ENCODE data around the gene AOAH.

DNA sequence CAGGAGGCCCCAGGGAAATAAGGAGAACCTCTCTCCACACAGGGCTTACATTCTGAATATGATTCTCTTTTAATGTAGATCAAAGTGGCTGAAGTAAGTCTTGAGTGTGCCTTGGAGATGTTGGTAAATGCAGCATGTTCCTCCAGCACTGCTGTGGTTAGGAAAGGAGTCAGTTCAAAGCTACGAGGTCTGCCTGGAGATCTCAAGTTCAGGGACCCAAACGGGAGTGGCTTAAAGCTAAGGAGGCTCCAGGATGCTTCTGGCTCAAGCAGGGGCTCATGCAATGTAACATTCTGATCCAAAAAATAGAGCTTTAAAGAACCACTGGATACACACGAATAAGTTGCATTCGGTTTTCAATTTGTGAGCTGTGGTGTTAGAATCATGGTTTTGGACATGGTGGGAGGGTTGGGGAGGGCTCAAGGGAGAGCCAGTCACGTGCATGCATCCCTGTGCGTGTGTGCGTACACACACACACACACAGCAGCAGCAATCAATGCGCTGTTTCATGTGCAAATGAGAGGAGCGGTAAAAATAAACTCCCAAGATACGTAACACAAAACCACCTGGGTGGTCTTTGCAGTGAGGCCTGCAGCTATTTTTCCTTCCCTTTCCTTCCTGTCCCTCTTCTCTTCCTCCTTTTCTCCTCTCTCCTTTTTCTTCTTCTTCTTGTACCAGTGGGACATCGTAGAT lies 70.5 kb downstream of the AOAH start:
- TF ChIP-seq RAD21 (IDR thresholded peaks at IDR 0.05; ENCODE audit: low read depth) = no peak
- TF ChIP-seq, protein P1, sequence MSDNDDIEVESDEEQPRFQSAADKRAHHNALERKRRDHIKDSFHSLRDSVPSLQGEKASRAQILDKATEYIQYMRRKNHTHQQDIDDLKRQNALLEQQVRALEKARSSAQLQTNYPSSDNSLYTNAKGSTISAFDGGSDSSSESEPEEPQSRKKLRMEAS (IDR thresholded peaks at IDR 0.05) = no peak; the same call in 1 of the 2 replicates
- TF ChIP-seq EP300 (IDR thresholded peaks at IDR 0.05; ENCODE audit: borderline replicate concordance) = no peak
- TF ChIP-seq CEBPB (IDR thresholded peaks at IDR 0.05) = no peak
- TF ChIP-seq, protein P2, sequence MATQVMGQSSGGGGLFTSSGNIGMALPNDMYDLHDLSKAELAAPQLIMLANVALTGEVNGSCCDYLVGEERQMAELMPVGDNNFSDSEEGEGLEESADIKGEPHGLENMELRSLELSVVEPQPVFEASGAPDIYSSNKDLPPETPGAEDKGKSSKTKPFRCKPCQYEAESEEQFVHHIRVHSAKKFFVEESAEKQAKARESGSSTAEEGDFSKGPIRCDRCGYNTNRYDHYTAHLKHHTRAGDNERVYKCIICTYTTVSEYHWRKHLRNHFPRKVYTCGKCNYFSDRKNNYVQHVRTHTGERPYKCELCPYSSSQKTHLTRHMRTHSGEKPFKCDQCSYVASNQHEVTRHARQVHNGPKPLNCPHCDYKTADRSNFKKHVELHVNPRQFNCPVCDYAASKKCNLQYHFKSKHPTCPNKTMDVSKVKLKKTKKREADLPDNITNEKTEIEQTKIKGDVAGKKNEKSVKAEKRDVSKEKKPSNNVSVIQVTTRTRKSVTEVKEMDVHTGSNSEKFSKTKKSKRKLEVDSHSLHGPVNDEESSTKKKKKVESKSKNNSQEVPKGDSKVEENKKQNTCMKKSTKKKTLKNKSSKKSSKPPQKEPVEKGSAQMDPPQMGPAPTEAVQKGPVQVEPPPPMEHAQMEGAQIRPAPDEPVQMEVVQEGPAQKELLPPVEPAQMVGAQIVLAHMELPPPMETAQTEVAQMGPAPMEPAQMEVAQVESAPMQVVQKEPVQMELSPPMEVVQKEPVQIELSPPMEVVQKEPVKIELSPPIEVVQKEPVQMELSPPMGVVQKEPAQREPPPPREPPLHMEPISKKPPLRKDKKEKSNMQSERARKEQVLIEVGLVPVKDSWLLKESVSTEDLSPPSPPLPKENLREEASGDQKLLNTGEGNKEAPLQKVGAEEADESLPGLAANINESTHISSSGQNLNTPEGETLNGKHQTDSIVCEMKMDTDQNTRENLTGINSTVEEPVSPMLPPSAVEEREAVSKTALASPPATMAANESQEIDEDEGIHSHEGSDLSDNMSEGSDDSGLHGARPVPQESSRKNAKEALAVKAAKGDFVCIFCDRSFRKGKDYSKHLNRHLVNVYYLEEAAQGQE (IDR thresholded peaks at IDR 0.05; ENCODE audit: low read depth) = no peak
- no peak for TF ChIP-seq EGR1 (IDR thresholded peaks at IDR 0.05)
- no peak for TF ChIP-seq YY1 (IDR thresholded peaks at IDR 0.05; ENCODE audit: low read depth)
- no peak for TF ChIP-seq ZBTB7A (IDR thresholded peaks at IDR 0.05; ENCODE audit: low read depth)
- TF ChIP-seq, protein P3, sequence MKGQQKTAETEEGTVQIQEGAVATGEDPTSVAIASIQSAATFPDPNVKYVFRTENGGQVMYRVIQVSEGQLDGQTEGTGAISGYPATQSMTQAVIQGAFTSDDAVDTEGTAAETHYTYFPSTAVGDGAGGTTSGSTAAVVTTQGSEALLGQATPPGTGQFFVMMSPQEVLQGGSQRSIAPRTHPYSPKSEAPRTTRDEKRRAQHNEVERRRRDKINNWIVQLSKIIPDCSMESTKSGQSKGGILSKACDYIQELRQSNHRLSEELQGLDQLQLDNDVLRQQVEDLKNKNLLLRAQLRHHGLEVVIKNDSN (IDR thresholded peaks at IDR 0.05) = no peak
- TF ChIP-seq TCF12 (IDR thresholded peaks at IDR 0.05; ENCODE audit: low read depth) = no peak

All from Ishikawa (cell line).